Keratinocyte (primary cell): ENCODE results near the gene CDH1. TPM values are rescaled to one million over a fixed set of nuclear protein-coding genes. Genes with fewer than 3 reads are reported as not detected.

Source experiments
- DNase-seq: peaks from one replicate; pipeline ENCODE4 v3.0.0-alpha.2; 2011; ENCODE audit warnings: low read depth, missing footprints, low spot score
- FAIRE-seq: peaks from 2 replicates; lab custom pipeline; 2011; peaks lifted over from hg19 to GRCh38; lab: Jason Lieb, UNC
- H2AFZ ChIP-seq: 2 replicates; pipeline ENCODE4 v1.6.0; 2012; ENCODE audit warnings: low read length, control low read depth, inconsistent platforms; ENCODE audit not compliant: control insufficient read depth
- H3K27ac ChIP-seq: 2 replicates; pipeline ENCODE4 v1.5.1; 2011; ENCODE audit warnings: low read length; ENCODE audit not compliant: control insufficient read depth, insufficient read depth
- H3K27me3 ChIP-seq: 3 replicates; pipeline ENCODE4 v1.6.0; 2011; ENCODE audit warnings: low read length; ENCODE audit not compliant: control insufficient read depth, insufficient read depth; ENCODE audit errors: extremely low read depth
- H3K36me3 ChIP-seq, 2 experiments: 2 replicates in 1 of 2; 3 replicates in 1 of 2; pipeline ENCODE4 v1.5.1; 2011; ENCODE audit warnings: low read length in 2 of 2, mild to moderate bottlenecking in 1 of 2; ENCODE audit not compliant: control insufficient read depth in 2 of 2, insufficient read depth in 2 of 2; ENCODE audit errors: extremely low read depth in 1 of 2
- H3K4me1 ChIP-seq: 3 replicates; pipeline ENCODE4 v1.5.1; 2011; ENCODE audit warnings: low read length; ENCODE audit not compliant: control insufficient read depth, insufficient read depth; ENCODE audit errors: extremely low read depth
- H3K4me2 ChIP-seq: 3 replicates; pipeline ENCODE4 v1.6.0; 2011; ENCODE audit warnings: low read depth, low read length; ENCODE audit not compliant: control insufficient read depth, insufficient read depth; ENCODE audit errors: extremely low read depth
- H3K4me3 ChIP-seq, 3 experiments: fragments of 200-600 bp in 1 of 3; sonication (generic) in 1 of 3; 2 replicates in 2 of 3; 3 replicates in 1 of 3; pipeline ENCODE4 v1.5.1; 2011 to 2016; ENCODE audit warnings: low read length in 3 of 3, mild to moderate bottlenecking in 3 of 3, control low read depth in 2 of 3, inconsistent platforms in 1 of 3, low read depth in 1 of 3, mixed read lengths in 1 of 3, mixed run types in 1 of 3, moderate library complexity in 1 of 3; ENCODE audit not compliant: control insufficient read depth in 2 of 3, insufficient read depth in 2 of 3; ENCODE audit errors: extremely low read depth in 1 of 3
- H3K79me2 ChIP-seq: 2 replicates; pipeline ENCODE4 v1.6.0; 2012; ENCODE audit warnings: low read length; ENCODE audit not compliant: control insufficient read depth, insufficient read depth
- H3K9ac ChIP-seq: 3 replicates; pipeline ENCODE4 v1.6.0; 2011; ENCODE audit warnings: low read length; ENCODE audit not compliant: control insufficient read depth, insufficient read depth; ENCODE audit errors: extremely low read depth
- H3K9me1 ChIP-seq: 3 replicates; pipeline ENCODE4 v1.6.0; 2011; ENCODE audit warnings: low read length; ENCODE audit not compliant: control insufficient read depth, insufficient read depth; ENCODE audit errors: extremely low read depth
- H3K9me3 ChIP-seq: 2 replicates; pipeline ENCODE4 v1.5.1; 2012; ENCODE audit warnings: low read depth, low read length; ENCODE audit not compliant: control insufficient read depth
- H4K20me1 ChIP-seq: 3 replicates; pipeline ENCODE4 v1.6.0; 2011; ENCODE audit warnings: low read length; ENCODE audit not compliant: control insufficient read depth, insufficient read depth; ENCODE audit errors: extremely low read depth
- CTCF ChIP-seq, 3 experiments: IDR thresholded peaks in 1 of 3; conservative IDR thresholded peaks in 1 of 3; optimal IDR thresholded peaks in 1 of 3; 2 replicates in 2 of 3; 3 replicates in 1 of 3; pipeline versions ENCODE3 to v1.5.1; 2011; ENCODE audit warnings: low read length in 3 of 3, mild to moderate bottlenecking in 3 of 3, moderate library complexity in 2 of 3, control low read depth in 1 of 3, inconsistent platforms in 1 of 3; ENCODE audit not compliant: insufficient read depth in 2 of 3; ENCODE audit errors: extremely low read depth in 1 of 3
- EZH2 ChIP-seq: IDR thresholded peaks from one replicate; pipeline ENCODE4 v1.6.1; 2012; ENCODE audit warnings: inconsistent platforms, mild to moderate bottlenecking, low read length, moderate library complexity
- dilution Hi-C: fragments of 300-500 bp; cut with MboI; formaldehyde crosslinking; loops from one replicate; pipeline ENCODE4 v1.7.0; 2020; ENCODE audit warnings: low sequenced_read_pairs; ENCODE audit not compliant: extremely low pct_ligation_motif_present
- polyA plus RNA-seq, 5 experiments: library from polyadenylated mRNA; depleted of rRNA in 3 of 5; stranded (reverse) in 3 of 5; stranded (forward) in 1 of 5; unstranded in 1 of 5; fragments of >200 nt; gene quantifications; 1 replicate in 1 of 5; 2 replicates in 3 of 5; 3 replicates in 1 of 5; pipeline versions ENCODE4 v1.2.1 to v1.2.3, GENCODE V29; 2011 to 2012; ENCODE audit warnings: missing spikeins in 2 of 5, low read depth in 1 of 5, low replicate concordance in 1 of 5

CDH1 gene
- polyA plus RNA-seq, 1 donor (not counting 4 experiments of a cell fraction or from before 2014, with no cell fraction given): 247 TPM

GRCh38 chr16:68826652-68827051 lies 89.6 kb downstream of the CDH1 start:
- TF ChIP-seq EZH2 (no peak), CTCF (optimal IDR thresholded peaks at IDR 0.05 in 1 of 3, IDR thresholded peaks at IDR 0.05 in 1 of 3, conservative IDR thresholded peaks at IDR 0.05 in 1 of 3; ENCODE audit: extremely low read depth in 1 of 3, insufficient read depth in 2 of 3, low read length in 3 of 3) (no peak)
- Histone ChIP-seq H3K9me1 (peaks cover 2% of the 10 kb centered on the region), H3K9me3 (no peaks in the 10 kb centered on the region), H3K36me3 (peaks cover 56 to 76% of the 10 kb centered on the region in 2 experiments), H4K20me1 (no peaks in the 10 kb centered on the region), H3K27ac (no peak overlapping the region), H3K9ac (no peak overlapping the region), H3K4me1 (peaks cover 9% of the 10 kb centered on the region), H3K4me3 (no peak overlapping the region), H3K27me3 (no peaks in the 10 kb centered on the region), H3K79me2 (no peaks in the 10 kb centered on the region), H3K4me2 (no peak overlapping the region), H2AFZ (no peak overlapping the region)
- dilution Hi-C loops: no loop called here
- FAIRE-seq: no peak
- no peak for DNase-seq

GRCh38 chr16:68833251-68833650 lies 96.2 kb downstream of the CDH1 start:
- Histone ChIP-seq H3K4me3 (no peak overlapping the region), H3K27ac (no peak overlapping the region), H3K36me3 (peaks cover 40 to 44% of the 10 kb centered on the region in 2 experiments), H3K79me2 (no peaks in the 10 kb centered on the region), H3K9me1 (no peaks in the 10 kb centered on the region), H4K20me1 (no peaks in the 10 kb centered on the region), H3K4me1 (no peaks in the 10 kb centered on the region), H3K4me2 (no peak overlapping the region), H3K9ac (no peak overlapping the region), H2AFZ (no peak overlapping the region), H3K9me3 (no peaks in the 10 kb centered on the region), H3K27me3 (no peaks in the 10 kb centered on the region)
- DNase-seq: no peak
- TF ChIP-seq CTCF (optimal IDR thresholded peaks at IDR 0.05 in 1 of 3, IDR thresholded peaks at IDR 0.05 in 1 of 3, conservative IDR thresholded peaks at IDR 0.05 in 1 of 3; ENCODE audit: extremely low read depth in 1 of 3, insufficient read depth in 2 of 3, low read length in 3 of 3) (no peak), EZH2 (no peak)
- dilution Hi-C loops: no loop called here
- no peak for FAIRE-seq
